ENCODE measurements around the gene TOE1. TPM values are rescaled to one million over a fixed set of nuclear protein-coding genes. Genes with fewer than 3 reads are reported as not detected.
"Not testable (repeated sequence)": the region's sequence is repeated elsewhere in the genome, so short reads cannot be mapped to it uniquely, and the experiment has no call there.

The TOE1 gene
- polyA plus RNA-seq, 5 donors, result 12.4 to 13.7 (median 12.8) TPM

GRCh38 chr1:45353685-45354084 lies 13.7 kb downstream of the TOE1 start:
- no peak for DNase-seq

GRCh38 chr1:45354838-45355237 lies 14.9 kb downstream of the TOE1 start:
- DNase-seq, result no peak

- DNase-seq, result no peak
Observed at GRCh38 chr1:45355683-45356082, 15.7 kb downstream of the TOE1 start.

DNA sequence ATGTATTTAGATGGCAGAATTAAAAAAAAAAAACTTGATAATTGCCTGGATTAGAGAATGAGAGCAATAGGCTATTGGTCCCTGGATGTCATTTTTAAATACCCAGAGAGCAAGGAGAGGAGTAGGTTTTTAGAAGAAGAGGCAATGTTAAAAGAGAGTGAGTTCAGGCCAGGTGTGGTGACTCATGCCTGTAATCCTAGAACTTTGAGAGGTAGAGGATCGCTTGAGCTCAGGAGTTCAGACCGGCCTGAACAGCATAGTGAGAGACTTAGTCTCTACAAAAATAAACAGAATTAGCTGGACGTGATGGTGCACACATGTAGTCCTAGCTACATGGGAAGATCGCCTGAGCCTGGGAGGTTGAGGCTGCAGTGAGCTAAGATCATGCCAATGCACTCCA lies 16.2 kb downstream of the TOE1 start:
- DNase-seq, result no peak

DNA sequence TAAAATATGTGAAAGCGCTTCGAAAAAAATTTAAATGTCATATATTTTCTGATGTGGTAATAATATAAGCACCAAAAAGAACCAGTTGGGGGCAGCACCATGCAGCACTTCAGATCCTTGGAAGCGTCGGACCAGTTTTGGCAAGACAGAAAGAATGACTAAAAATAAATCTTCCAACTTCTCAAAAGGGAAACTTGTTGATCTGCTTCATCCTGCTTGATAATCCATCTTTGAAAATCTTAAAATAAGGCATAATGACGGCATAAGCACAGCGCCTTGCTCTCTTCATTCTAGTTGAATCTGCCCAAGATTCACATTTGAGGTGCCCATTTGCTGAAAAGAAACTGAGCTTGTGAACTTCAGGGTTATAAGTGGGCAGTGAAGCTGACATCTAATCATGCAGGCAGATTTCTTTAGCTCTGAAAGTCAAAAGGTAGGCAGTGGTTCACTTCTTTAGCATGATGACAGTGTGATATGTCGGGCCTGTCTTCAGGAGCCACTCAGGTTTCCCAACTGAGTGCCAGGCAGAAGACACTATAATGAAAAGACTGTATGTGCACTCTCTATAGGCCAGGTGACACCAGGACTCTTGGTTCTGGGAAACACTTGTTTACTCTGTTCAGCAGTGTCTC lies 20.0 kb downstream of the TOE1 start:
- DNase-seq, result peak; percentile 62 to 72

- peak; percentile 56 to 61 for DNase-seq
Observed at GRCh38 chr1:45360981-45361380, 21.0 kb downstream of the TOE1 start.

GRCh38 chr1:45364294-45364693 lies 24.3 kb downstream of the TOE1 start:
- no peak for DNase-seq

GRCh38 chr1:45365051-45365450 lies 25.1 kb downstream of the TOE1 start:
- DNase-seq, result no peak

- DNase-seq, result no peak
Observed at GRCh38 chr1:45370575-45370974, 30.6 kb downstream of the TOE1 start.

- DNase-seq, result no peak
Observed at GRCh38 chr1:45373573-45373972, 33.6 kb downstream of the TOE1 start.

DNA sequence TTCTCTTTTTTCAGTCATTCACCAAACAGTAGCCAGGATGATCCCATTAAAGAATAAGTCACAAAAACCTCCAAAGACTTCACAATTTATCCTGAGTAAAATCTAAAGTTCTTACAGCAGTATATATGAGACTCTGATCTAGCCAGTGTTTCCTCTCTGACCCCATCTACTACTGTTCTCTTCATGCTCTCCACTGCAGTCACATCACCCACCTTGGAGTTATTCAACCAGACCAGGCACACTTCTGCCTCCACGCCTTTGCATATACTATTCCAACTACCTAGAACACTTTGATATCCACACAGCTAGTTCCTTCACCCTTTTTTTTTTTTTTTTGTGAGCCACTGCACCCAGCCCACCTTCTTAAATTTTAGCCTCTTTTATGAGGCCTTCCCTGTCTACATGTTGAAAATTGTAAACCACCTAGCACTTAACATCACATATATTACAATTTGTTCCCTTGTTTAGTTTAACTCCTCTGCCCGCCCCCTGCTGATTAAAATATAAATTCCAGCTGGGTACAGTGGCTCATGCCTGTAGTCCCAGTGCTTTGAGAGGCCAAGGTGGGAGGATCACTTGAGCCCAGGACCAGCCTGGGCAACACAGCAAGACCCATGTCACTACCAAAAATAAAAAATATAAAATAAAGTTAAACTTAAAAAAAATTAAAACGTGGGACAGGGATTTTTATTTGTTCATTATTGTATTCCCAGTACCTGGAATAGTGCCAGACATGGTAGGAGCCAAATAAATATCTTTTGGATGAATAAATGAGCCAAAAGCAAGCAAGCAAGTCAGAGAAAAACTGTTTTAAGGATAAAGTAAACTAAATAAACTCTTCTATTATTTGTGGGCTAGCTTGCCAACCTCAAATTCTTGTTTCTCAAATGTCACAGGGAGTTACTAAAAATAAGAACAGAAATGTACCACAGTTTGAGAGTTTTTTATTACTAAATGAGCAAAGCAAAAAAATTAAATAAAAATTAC lies 35.4 kb downstream of the TOE1 start:
- peak; percentile 23 to 50 for DNase-seq

GRCh38 chr1:45378184-45378583 lies 38.2 kb downstream of the TOE1 start:
- DNase-seq, result no peak

DNA sequence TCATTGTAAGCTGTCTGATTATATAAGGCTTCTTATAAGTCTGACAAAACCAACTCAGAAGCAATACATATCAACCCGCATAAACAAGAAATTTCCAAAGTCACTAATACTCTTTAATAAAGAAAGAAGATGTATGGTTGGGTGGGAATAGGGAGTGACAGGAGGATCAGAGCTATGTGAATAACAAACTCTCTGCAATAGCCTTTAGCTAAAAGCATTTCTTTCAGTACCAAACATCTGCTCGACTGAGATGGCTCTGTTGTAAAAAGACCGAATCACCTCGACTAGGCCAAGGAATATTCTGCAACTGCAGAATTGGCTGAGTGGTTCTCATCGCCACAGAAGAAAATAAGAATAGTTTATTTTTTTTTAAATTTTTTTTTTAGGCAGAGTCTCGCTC lies 39.6 kb downstream of the TOE1 start:
- no peak for DNase-seq

- no peak for DNase-seq
Observed at GRCh38 chr1:45380125-45380524, 40.2 kb downstream of the TOE1 start.

GRCh38 chr1:45380730-45381129 lies 40.8 kb downstream of the TOE1 start:
- DNase-seq, result no peak

DNA sequence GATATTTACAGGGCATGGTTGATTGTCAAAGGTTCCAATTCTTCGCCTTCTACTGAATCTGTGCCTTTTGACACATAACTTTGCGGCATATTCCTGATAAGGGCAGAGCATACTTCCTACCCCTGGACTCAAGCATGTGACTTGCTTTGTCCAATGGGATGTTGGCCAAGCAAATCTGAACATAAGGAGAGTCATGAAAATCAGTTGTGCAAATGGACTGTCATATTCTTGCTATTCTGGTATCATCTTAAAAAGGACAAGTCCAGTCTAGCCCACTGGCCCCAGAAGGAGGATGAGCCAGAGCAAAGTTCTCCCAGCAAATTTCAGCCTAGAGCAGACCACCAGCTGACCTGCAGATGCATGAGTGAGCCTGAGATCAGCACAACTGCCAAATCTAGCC lies 41.3 kb downstream of the TOE1 start:
- no peak for DNase-seq

GRCh38 chr1:45383191-45383590 lies 43.2 kb downstream of the TOE1 start:
- DNase-seq, result no peak

- not testable (repeated sequence) for DNase-seq
Observed at GRCh38 chr1:45384213-45384612, 44.2 kb downstream of the TOE1 start.

- no peak for DNase-seq
Observed at GRCh38 chr1:45385302-45385701, 45.3 kb downstream of the TOE1 start.

DNA sequence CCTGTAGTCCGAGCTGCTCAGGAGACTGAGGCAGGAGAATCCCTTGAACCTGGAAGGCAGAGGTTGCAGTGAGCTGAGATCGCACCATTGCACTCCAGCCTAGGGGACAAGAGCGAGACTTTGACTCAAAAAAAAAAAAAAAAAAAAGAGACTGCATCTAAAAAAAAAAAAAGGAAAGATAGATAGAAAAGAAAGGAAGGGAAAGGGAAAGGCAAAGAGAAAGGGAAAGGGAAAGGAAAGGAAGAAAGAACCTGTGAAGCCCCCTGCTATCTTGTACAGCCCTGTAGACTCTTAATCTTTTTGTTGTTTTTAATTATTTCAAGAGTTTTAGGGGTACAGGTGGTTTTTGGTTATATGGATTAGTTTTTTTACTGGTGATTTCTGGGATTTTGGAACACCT lies 46.2 kb downstream of the TOE1 start:
- no peak for DNase-seq

Measured in right lung (tissue), 5 donors.